Muscle of arm (tissue), 12 donors: ENCODE results near the gene ALDH1L1. TPM values are rescaled to one million over a fixed set of nuclear protein-coding genes. Genes with fewer than 3 reads are reported as not detected.
"Not testable (repeated sequence)": the region's sequence is repeated elsewhere in the genome, so short reads cannot be mapped to it uniquely, and the experiment has no call there.

Experiments used
- DNase-seq: peaks from one replicate; pipeline ENCODE4 v3.0.0-alpha.2; 2013
- polyA plus RNA-seq, 12 donors: library from polyadenylated mRNA; unstranded; fragments of 120-200 nt; gene quantifications; one replicate each; pipeline ENCODE4 v1.2.1, GENCODE V29; 2013; ENCODE audit not compliant: insufficient read length in 12 of 12

Gene ALDH1L1
- polyA plus RNA-seq, 12 donors, result 0.11 to 0.63 (median 0.33) TPM; not detected in 2

DNA sequence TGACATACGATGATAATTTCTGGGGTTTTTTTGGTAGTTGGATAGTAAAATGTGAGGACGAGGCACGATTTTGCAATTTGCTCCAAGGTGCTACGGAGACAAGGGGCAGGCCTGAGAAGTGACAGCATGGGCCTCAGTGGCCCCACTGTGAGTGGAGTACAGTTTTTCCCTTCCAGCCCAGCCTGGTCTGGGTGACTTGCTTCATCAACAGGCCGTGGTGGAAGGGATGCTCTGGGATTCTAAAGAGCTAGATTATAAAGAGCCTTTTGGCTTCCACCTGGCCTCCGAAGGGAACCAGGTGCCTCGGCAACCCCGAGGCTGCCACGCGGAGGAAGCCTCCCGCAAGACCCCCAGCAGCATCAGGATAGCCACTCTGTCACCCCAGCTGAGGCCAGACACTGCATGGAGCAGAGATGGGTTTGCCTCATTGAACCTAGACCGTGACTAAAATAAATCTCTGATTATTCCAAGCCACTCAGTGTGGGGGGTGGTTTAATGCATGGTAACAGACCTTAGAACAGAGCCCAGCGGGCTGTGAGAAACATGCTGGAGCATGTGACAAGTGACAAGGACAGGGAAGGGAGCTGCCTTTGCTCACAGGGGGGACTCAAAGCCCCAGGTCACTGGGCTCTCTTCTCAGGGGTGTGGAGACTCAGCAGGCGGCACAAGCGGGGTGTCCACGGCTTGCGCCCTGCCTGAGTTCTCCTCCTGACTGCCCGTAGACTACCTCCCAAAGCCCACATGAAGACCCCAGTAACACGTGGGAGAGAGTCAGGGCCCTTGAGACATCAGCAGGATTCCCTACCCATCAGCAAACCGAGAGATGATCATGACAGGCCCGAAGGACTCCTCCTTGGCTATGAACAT is 73.8 kb downstream of the ALDH1L1 start:
- DNase-seq, result no peak

GRCh38 chr3:126105691-126106187 is 74.6 kb downstream of the ALDH1L1 start:
- DNase-seq, result no peak

DNA sequence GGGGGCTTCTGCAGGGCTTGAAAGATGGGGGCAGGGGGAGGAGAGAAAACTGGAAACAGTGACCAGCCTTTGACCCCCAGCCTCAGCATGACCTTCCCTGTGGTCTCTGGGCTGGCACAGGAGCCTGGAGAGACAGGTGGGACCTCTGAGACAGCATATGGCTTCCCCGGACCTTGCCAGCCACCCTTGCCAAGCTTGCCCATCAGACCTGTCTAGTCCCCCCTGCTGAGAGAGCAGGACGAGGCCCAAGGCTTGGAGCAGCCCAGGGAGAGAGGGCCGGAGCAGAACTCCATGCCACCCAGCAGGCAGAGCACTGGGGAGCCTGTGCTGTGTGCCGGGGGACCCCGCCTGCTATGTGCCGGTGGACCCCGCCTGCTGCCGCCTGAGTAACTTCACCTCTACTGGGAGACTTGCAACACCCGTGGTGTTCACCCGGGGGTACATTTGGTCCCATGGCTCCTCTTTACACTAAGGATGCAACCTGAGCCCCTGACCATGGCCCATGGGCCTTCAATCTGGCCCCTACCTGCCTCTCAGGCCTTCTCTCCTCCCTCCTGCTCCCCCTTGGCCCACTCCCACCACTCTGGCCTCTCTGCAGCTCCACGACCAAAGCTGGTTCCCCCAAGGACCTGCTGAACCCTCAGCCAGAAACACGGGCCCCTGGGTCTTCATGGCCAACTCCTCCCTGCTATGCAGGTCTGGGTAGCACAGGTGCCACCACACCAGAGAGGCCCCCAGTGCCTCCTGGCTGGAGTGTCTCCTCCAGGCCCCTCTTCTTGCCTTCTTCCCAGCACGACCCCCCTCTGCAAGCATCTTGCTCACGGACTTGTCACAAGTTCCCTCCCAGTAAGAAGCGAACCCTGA is 75.4 kb downstream of the ALDH1L1 start:
- no peak for DNase-seq

GRCh38 chr3:126104028-126104635 is 76.3 kb downstream of the ALDH1L1 start:
- DNase-seq, result no peak

DNA sequence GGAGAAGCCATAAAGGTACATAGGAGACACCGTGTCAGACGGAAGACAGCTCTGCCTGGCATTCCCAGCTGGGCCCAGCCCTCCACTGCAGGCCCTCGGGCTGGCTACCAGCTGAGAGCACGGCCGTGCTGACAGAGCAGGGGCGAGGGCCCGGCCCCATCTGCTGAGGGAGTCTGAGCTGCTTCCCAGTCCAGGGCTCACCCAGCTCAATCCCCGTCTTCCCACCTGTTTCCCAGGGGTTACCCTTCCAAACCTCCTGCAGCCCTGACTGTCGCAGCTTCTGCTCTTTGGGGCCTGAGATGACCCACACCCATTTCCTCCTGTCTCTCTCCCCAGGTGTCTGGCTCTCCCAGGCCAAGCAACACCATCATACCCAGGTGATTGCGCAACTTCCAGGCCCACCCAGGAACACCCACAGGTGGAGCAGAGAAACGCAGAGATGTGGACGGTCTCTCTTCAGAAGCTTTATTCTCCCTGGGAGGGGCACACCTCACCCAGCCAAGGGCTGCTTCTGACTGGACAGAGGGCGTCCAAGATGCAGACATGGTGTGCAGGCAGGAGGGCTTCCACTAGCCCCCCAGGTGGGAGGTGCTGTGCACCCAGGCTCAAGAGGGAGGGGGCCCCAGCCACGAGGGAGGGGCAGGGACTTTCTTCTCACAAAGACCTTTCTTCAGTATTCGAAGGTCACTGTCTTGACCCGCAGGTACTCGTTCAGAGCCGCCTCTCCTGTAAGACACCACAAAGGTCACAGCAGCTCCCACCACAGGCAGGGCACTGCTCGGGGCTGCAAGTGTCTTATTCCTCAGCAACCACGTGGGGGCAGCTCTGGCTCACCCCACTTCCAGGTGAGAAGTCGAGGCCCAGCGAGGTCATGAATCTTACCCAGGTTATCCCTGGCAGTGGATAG is 77.0 kb downstream of the ALDH1L1 start:
- DNase-seq, result no peak

GRCh38 chr3:126102530-126102951 is 77.8 kb downstream of the ALDH1L1 start:
- peak; percentile 34 for DNase-seq

DNA sequence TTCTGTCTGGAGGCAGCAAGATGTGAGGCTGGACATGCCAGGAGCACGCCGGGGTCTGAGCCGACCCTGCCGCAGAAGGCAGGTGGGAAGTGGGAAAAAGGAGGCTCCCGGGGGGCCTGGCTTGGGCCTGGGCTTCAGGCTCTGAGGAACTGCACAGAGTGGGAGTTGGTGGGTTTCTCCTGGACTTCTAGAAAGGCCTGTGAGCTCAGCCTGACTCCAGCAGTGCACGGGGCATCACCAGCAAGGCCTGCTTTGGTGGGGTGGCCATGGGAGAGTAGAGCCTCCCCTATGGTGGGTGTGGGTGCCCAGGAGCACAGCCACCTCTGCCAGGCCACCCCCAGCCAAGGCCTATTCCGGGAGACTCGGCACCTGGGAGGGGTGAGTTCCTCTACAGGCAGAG is 78.4 kb downstream of the ALDH1L1 start:
- DNase-seq, result no peak

GRCh38 chr3:126101521-126101982 is 78.8 kb downstream of the ALDH1L1 start:
- DNase-seq, result no peak

DNA sequence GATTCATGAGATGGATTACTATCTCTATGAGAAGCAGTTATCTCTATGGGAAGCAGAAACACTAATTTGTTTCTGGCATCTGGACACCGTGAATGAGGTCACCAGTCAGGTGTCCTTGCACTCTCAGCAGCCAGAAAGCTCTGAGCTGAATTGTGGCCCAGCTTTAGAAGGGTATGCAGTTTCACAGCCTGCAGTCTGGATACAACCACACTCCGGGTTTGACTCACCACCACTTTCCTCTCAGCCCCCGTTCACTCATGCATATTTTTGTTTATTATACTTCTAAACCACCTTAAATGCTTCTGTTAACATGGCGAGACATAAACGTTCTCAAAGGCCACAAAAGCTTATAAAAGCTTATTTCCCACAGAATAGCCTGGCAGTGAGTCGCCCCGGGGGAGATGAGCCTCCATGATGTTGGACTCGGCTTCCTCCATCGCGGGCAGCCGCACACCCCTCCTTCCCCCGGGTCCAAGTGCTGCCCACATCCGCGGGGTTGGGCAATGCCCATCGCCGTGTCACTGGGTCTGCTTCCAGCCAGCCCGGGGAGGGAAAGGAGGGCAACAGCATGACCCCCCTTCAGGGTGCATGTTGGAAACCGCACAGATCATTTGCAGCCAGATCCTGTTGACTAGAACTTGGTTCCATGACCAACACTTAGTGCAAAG is 79.6 kb downstream of the ALDH1L1 start:
- peak; percentile 35 for DNase-seq

DNA sequence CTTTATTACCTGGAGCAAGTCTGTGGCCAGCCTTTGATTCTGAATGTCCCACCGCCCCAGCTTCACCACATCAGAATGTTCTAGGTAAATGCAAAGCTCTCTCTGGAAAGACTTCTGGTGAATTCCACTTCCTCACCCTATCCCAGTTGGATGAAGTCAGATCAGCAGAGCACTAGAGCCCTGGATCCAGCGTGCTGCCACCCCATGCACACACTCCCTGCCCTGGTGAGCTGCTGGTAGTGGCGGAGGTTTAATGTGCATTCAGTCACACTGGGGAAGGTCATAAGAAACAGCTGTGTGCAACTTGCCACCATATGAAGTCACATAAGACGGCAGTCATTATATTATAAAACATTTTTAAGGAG is 80.1 kb downstream of the ALDH1L1 start:
- no peak for DNase-seq

- DNase-seq, result no peak
Measured at GRCh38 chr3:126098391-126098858, 82.0 kb downstream of the ALDH1L1 start.

DNA sequence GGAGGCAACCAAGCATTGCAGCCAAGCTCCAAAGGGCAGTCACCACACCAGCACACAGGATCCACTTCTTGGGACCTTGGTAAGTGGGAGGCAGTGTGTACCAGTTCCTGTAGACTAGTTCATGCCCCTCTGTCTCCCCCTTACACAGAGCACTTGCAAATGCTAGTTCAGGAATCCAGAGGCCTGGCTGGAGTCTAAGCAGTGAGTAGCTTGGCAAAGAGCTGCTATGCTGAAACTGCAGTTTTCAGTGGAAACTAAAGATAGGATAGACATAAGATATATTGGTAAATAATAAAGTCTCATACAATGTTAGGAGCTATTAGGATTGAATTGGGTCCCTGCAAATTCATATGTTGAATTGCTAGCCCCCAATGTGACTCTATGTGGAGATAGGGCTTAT is 82.6 kb downstream of the ALDH1L1 start:
- DNase-seq, result no peak

GRCh38 chr3:126096274-126096673 is 84.1 kb downstream of the ALDH1L1 start:
- DNase-seq, result not testable (repeated sequence)

DNA sequence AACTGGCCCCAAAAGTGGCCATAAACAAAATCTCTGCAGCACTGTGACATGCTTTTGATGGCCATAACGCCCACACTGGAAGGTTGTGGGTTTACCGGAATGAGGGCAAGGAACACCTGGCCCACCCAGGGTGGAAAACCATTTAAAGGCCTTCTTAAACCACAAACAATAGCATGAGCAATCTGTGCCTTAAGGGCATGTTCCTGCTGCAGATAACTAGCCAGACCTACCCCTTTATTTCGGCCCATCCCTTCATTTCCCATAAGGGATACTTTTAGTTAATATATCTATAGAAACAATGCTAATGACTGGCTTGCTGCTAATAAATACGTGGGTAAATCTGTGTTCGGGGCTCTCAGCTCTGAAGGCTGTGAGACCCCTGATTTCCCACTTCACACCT is 88.3 kb downstream of the ALDH1L1 start:
- not testable (repeated sequence) for DNase-seq

DNA sequence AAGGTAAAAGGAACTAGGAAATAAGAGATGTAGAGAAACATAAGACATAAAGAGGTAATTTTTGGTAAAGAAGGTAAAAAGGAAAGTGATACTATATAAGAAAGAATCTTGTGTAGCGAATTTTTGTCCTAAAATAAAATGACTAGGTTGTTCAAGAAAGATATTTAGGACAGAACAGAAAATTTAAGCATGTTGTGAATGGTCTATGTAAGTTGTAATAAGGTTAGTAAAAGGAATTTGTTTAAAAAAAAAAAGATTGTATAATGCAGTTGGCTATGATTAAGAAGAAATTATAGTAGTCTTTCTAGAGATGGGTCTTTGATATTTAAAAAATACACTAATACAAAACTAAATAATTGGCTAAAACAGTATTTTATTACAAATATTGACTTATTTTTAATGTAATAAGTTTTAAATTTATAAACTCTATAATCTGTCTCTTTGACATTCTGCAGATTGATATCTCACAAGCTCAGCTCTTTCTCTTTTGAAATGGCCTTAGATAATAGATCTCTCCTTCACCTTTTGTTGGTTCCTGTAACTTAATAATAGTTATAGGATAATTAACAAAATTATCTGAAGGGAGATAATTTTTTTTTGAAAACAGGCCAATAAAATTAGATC is 92.7 kb downstream of the ALDH1L1 start:
- no peak for DNase-seq

DNA sequence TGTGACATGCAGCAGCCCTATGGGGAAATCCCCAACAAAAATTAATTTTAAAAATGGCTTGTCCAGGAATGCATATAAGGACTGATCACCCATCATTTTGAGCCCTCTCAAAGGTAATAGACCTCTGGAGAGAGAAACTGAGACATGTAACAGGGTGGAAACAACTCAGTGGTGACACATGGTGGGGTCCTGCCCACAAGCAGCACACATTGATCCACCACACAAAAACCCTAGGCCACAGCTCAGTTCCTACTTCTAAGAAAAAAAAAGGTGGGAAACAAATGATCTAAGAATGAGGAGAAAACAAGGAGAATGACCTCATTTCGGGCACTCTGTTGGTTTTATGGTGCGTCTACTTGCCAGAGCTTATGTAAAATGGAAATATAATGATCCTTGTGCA is 94.5 kb downstream of the ALDH1L1 start:
- no peak for DNase-seq

- no peak for DNase-seq
Measured at GRCh38 chr3:126085276-126085675, 95.1 kb downstream of the ALDH1L1 start.

GRCh38 chr3:126084768-126085180 is 95.6 kb downstream of the ALDH1L1 start:
- DNase-seq, result no peak

DNA sequence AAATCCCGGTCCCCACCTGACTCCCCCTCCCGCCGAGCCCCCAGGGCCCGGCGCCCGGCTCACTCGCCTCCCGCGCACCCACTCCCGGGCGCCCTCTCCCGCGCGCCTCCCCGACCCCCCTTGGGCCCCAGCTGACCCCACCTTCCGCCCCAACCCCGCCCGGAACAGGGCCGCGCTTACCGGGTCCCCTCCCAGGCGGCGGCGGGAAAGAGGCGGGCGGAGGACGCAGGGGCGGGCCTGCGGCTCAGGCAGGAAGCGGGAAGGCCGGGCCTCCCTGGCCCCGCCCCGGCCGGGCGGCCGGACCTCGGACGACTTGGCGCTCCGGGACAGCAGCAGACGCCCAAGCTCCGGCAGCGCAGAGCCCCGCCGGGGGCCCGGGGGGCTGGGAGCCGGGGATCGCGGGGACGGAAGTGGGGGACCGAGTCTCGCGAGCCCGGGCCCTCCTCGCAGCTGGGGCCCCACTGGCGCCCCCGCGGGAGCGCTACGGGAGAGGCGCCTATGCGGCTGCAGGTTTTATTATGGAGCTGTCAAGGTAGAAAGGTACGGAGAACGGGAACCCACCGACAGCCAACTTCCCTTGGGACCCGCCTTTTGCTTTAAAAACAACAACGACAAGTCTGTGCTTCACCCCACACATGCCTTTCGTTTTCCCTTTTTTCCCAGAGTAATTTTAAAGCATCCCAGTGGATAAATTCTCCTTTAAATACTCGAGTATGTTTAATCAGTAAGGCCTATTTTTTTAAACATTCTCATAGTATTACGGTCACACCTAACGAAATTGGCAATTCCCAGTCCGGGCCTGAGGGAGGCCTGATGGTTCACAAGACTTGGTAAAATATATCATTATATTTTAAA is 96.2 kb downstream of the ALDH1L1 start, which contains the start of gene SLC41A3:
Gene SLC41A3, minus strand, starts transcription at position 212 of the 855 bp plus-strand sequence. CDS start 15,905 bp downstream, outside the sequence.
- peak; percentile 84 for DNase-seq
